RWPE2 (cell line): Measurements from ENCODE around the gene MYBBP1A.
A peak's percentile ranks its signal among the peaks of the same experiment; 100 is the strongest.

Source experiments
- ATAC-seq: fragments of 200-7000 bp; cut with Tn5 transposase; 3 replicates; pipeline ENCODE4 v1.9.1; 2021; ENCODE audit warnings: low read depth
- DNase-seq: peaks from one replicate; pipeline ENCODE4 v3.0.0-alpha.2; 2020; ENCODE audit warnings: low spot score
- H3K27ac ChIP-seq: fragments of 450-650 bp; 2 replicates; pipeline ENCODE4 v1.5.1; 2017; ENCODE audit warnings: mild to moderate bottlenecking; ENCODE audit not compliant: poor library complexity, severe bottlenecking
- H3K27me3 ChIP-seq: fragments of 250-450 bp; sonication (Bioruptor Pico); 2 replicates; pipeline ENCODE4 v1.5.1; 2021; ENCODE audit warnings: mild to moderate bottlenecking, moderate library complexity; ENCODE audit not compliant: insufficient read depth, poor library complexity, severe bottlenecking
- H3K36me3 ChIP-seq: fragments of 250-450 bp; sonication (Bioruptor Pico); 2 replicates; pipeline ENCODE4 v1.5.1; 2020; ENCODE audit warnings: low read depth, mild to moderate bottlenecking, moderate library complexity
- H3K4me1 ChIP-seq: fragments of 250-450 bp; sonication (Bioruptor Pico); 2 replicates; pipeline ENCODE4 v1.5.1; 2021; ENCODE audit warnings: mild to moderate bottlenecking, moderate library complexity; ENCODE audit not compliant: insufficient read depth, poor library complexity, severe bottlenecking
- H3K4me3 ChIP-seq: fragments of 250-450 bp; sonication (Bioruptor Pico); 2 replicates; pipeline ENCODE4 v1.5.1; 2021; ENCODE audit warnings: mild to moderate bottlenecking, moderate library complexity; ENCODE audit not compliant: severe bottlenecking
- H3K9me3 ChIP-seq: fragments of 250-450 bp; sonication (Bioruptor Pico); 2 replicates; pipeline ENCODE4 v1.5.1; 2021; ENCODE audit warnings: mild to moderate bottlenecking, moderate library complexity; ENCODE audit not compliant: severe bottlenecking
- CTCF ChIP-seq: fragments of 450-650 bp; IDR thresholded peaks from one replicate; pipeline ENCODE4 v1.5.1; 2017; ENCODE audit warnings: mild to moderate bottlenecking, moderate library complexity; ENCODE audit not compliant: poor library complexity, severe bottlenecking

Gene MYBBP1A

GRCh38 chr17:4501295-4501949, 53.8 kb downstream of the MYBBP1A start:
- no peak for TF ChIP-seq CTCF
- Histone ChIP-seq H3K27me3 (peaks cover 23% of the 10 kb centered on the region), H3K4me3 (no peak overlapping the region), H3K4me1 (peaks cover 7% of the 10 kb centered on the region), H3K27ac (no peak overlapping the region), H3K9me3 (no peaks in the 10 kb centered on the region), H3K36me3 (no peaks in the 10 kb centered on the region)
- no peak for ATAC-seq
- no peak for DNase-seq

- DNase-seq: no peak
- TF ChIP-seq CTCF: no peak
Observed at GRCh38 chr17:4500191-4500571, 55.0 kb downstream of the MYBBP1A start.

GRCh38 chr17:4499431-4500190, 55.6 kb downstream of the MYBBP1A start:
- H3K9me3 ChIP-seq: no peaks in the 10 kb centered on the region
- no peak for DNase-seq
- no peak overlapping the region for H3K27ac ChIP-seq
- H3K4me3 ChIP-seq: no peak overlapping the region
- peaks cover 23% of the 10 kb centered on the region for H3K27me3 ChIP-seq
- 0 out of 3 replicates have a peak, but pooled peaks have one; percentile 3 for ATAC-seq
- peaks cover 7% of the 10 kb centered on the region for H3K4me1 ChIP-seq
- no peaks in the 10 kb centered on the region for H3K36me3 ChIP-seq
- TF ChIP-seq CTCF: no peak

More at GRCh38 chr17:4500191-4500571, 55.0 kb downstream of the MYBBP1A start:
- Histone ChIP-seq H3K9me3 (no peaks in the 10 kb centered on the region), H3K4me1 (peaks cover 7% of the 10 kb centered on the region), H3K27me3 (peaks cover 23% of the 10 kb centered on the region), H3K27ac (no peak overlapping the region), H3K4me3 (no peak overlapping the region), H3K36me3 (no peaks in the 10 kb centered on the region)
- no peak for ATAC-seq

- Histone ChIP-seq H3K4me1 (peaks cover 7% of the 10 kb centered on the region), H3K36me3 (no peaks in the 10 kb centered on the region), H3K4me3 (peak within 1 kb of the TSS; percentile 18), H3K9me3 (no peaks in the 10 kb centered on the region), H3K27me3 (peaks cover 23% of the 10 kb centered on the region), H3K27ac (no peak within 1 kb of the TSS)
- no peak for TF ChIP-seq CTCF
- DNase-seq: no peak
- peak; percentile 65 for ATAC-seq
Observed at GRCh38 chr17:4498461-4499397, 56.5 kb downstream of the MYBBP1A start, which contains the start of gene SPNS2. Gene SPNS2 (plus strand): TSS chr17:4498881. CDS start chr17:4499048, 167 bp downstream.
